Epidermal melanocyte (primary cell): Measurements from ENCODE around the gene NR1H2.
"Not testable (repeated sequence)": the region's sequence is repeated elsewhere in the genome, so short reads cannot be mapped to it uniquely, and the experiment has no call there.

Source experiments
- DNase-seq: peaks from one replicate; pipeline ENCODE4 v3.0.0; 2011; ENCODE audit warnings: low spot score; ENCODE audit not compliant: insufficient read length

The NR1H2 gene

GRCh38 chr19:50344661-50345318 is 31.5 kb upstream of the NR1H2 start:
- no peak for DNase-seq

GRCh38 chr19:50347089-50347581 is 29.1 kb upstream of the NR1H2 start:
- not testable (repeated sequence) for DNase-seq

GRCh38 chr19:50349277-50350057 is 26.8 kb upstream of the NR1H2 start:
- no peak for DNase-seq

- no peak for DNase-seq
Observed at GRCh38 chr19:50352242-50352641, 24.0 kb upstream of the NR1H2 start.

- not testable (repeated sequence) for DNase-seq
Observed at GRCh38 chr19:50353487-50353880, 22.8 kb upstream of the NR1H2 start.

- DNase-seq = no peak
Observed at GRCh38 chr19:50356691-50357177, 19.5 kb upstream of the NR1H2 start.

GRCh38 chr19:50357178-50358100 is 18.8 kb upstream of the NR1H2 start:
- no peak for DNase-seq

- DNase-seq = peak; percentile 84
Observed at GRCh38 chr19:50358483-50359327, 17.6 kb upstream of the NR1H2 start.

- DNase-seq = no peak
Observed at GRCh38 chr19:50359328-50359818, 16.9 kb upstream of the NR1H2 start.

- no peak for DNase-seq
Observed at GRCh38 chr19:50361290-50362029, 14.8 kb upstream of the NR1H2 start.

- no peak for DNase-seq
Observed at GRCh38 chr19:50362030-50362412, 14.2 kb upstream of the NR1H2 start.

GRCh38 chr19:50362656-50363424 is 13.4 kb upstream of the NR1H2 start:
- DNase-seq = no peak

GRCh38 chr19:50365434-50366306 is 10.6 kb upstream of the NR1H2 start, which contains the start of gene NAPSA:
TSS of gene NAPSA (minus strand) at chr19:50365639. CDS start at chr19:50365621, 18 bp downstream.
- DNase-seq = no peak

GRCh38 chr19:50368649-50369570 is 7.3 kb upstream of the NR1H2 start:
- peak; percentile 97 for DNase-seq

GRCh38 chr19:50371914-50372475 is 4.3 kb upstream of the NR1H2 start:
- no peak for DNase-seq

GRCh38 chr19:50377051-50377461 is 799 bp downstream of the NR1H2 start:
- DNase-seq = no peak
